ENCODE measurements around the gene SYCE3. TPM values are rescaled to one million over a fixed set of nuclear protein-coding genes. Genes with fewer than 3 reads are reported as not detected.

Gene SYCE3
- total and polyA plus RNA-seq, 9 of the 15 experiments (the other 6 are each of a cell fraction or from before 2014, with no cell fraction given), result 0.56 TPM; not detected in 8

GRCh38 chr22:50529897-50530579 is 32.7 kb downstream of the SYCE3 start, which contains the start of gene TYMP:
TSS of gene TYMP (minus strand) at chr22:50530012. CDS start at chr22:50529709, 303 bp downstream.
- CTCF ChIA-PET (ENCODE audit: low intra/inter-chr PET ratio), result no interaction called here
- H3K9ac ChIP-seq (ENCODE audit: insufficient read depth in 1 of 2, low read depth in 2 of 2, low read length in 2 of 2), result no peak within 1 kb of the TSS

More at GRCh38 chr22:50529897-50530579, 32.7 kb downstream of the SYCE3 start, which contains the start of gene TYMP:
- Histone ChIP-seq H4K20me1 (replicated peaks; ENCODE audit: control insufficient read depth, insufficient read depth, low read length) (no peaks in the 10 kb centered on the region), H3K36me3 (ENCODE audit: control insufficient read depth, insufficient read depth, low read length) (no peaks in the 10 kb centered on the region), H3K27me3 (ENCODE audit: control insufficient read depth in 2 of 2, insufficient read depth in 2 of 2, low read length in 2 of 2) (no peaks in the 10 kb centered on the region), H3K4me1 (replicated peaks in 1 of 2; ENCODE audit: control insufficient read depth in 2 of 2, insufficient read depth in 2 of 2, low read length in 2 of 2) (peaks cover 18 to 61% of the 10 kb centered on the region in 2 experiments; a peak in 4 of 5 replicates), H3K9me3 (replicated peaks; ENCODE audit: control insufficient read depth, insufficient read depth, low read depth, low read length) (0 out of 2 replicates have a peak, but pooled peaks cover 2% of the 10 kb centered on the region), H2AFZ (ENCODE audit: low read depth, low read length) (no peak within 1 kb of the TSS), H3K4me2 (ENCODE audit: insufficient read depth, low read length) (no peak within 1 kb of the TSS), H3K79me2 (ENCODE audit: control insufficient read depth, insufficient read depth, low read length) (peaks cover 17% of the 10 kb centered on the region; the same call in 2 of the 3 replicates), H3K27ac (ENCODE audit: extremely low read depth, low read depth, low read length) (no peak within 1 kb of the TSS), H3K4me3 (no peak within 1 kb of the TSS), H3K9me1 (ENCODE audit: control insufficient read depth, insufficient read depth, low read length) (no peaks in the 10 kb centered on the region)
- no peak for DNase-seq (ENCODE audit: extremely low read depth in 1 of 4, low spot score in 3 of 4)
- in situ Hi-C loops (cut with MboI), result no loop called here
- no peak for ATAC-seq
- 100% methylated on average over 6 of the region's 92 CpGs for WGBS (ENCODE audit: insufficient coverage, low coverage, missing lambda C conversion rate)
- BruUV-seq (replicated peaks), result no TSS peak
- TF ChIP-seq ZBTB33 (CRISPR knock-in tag; IDR thresholded peaks at IDR 0.05), result peak; percentile 47; the same call in 1 of the 2 replicates
- peak; percentile 27; the same call in 1 of the 2 replicates for TF ChIP-seq POLR2G (IDR thresholded peaks at IDR 0.05; ENCODE audit: low read depth, low read length)
- TF ChIP-seq NFATC3 (IDR thresholded peaks at IDR 0.05), result no peak
- POLR2A ChIA-PET, result no interaction called here
- intact Hi-C loops (cut with micrococcal nuclease), result loop anchor here (5.0 kb wide), 1 partner anchor 32 kb away; the partner anchor contains the start of gene SYCE3
- no peak for FAIRE-seq

Measured in K562 (cell line).